Tongue (tissue), 2 donors: ENCODE results near the gene RAB1B. TPM values are rescaled to one million over a fixed set of nuclear protein-coding genes. Genes with fewer than 3 reads are reported as not detected.
A peak's percentile ranks its signal among the peaks of the same experiment; 100 is the strongest.

Experiments used
- DNase-seq: peaks from one replicate; pipeline ENCODE4 v3.0.0-alpha.2; 2015
- total RNA-seq: library from RNA; depleted of rRNA; stranded (reverse); fragments of >200 nt; gene quantifications from one replicate; pipeline ENCODE4 v1.2.3, GENCODE V29; 2014

Gene RAB1B
- total RNA-seq, 1 donor from 2014 or later, result 62.2 TPM

GRCh38 chr11:66284526-66285078 is 16.2 kb downstream of the RAB1B start:
- no peak for DNase-seq

DNA sequence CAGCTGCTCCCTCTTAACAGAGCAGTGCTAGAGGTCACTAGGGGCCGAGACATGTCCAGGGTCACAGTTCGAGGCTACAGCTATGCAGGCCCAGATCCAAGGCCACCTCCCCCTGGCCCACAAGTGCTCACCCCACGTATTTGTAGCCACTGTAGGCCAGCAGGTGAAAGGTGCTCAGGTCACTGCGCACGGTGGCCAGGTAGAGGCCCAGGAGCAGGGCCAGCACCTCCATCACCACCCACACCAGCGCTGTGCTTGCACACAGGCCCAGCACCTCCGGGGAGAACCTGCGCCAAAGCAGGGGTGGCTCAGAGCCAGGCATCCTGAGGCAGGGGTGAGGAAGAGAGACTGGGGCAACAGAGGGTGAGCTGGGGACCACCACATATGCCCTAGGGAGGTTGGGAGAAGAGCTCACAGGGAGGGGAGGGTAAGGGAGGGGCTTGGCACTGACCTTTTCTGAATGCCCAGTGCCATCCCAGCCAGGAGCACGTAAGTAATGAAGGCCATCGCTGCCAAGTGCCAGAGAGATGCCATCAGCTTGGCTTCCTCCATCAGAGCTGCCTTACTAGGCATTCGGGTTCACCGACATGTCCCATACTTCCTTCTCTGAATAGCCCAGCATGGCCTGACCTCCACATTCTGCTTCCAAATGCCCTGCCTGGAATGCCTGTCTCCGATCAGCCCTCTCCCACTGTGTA is 17.0 kb downstream of the RAB1B start:
- DNase-seq, result no peak

DNA sequence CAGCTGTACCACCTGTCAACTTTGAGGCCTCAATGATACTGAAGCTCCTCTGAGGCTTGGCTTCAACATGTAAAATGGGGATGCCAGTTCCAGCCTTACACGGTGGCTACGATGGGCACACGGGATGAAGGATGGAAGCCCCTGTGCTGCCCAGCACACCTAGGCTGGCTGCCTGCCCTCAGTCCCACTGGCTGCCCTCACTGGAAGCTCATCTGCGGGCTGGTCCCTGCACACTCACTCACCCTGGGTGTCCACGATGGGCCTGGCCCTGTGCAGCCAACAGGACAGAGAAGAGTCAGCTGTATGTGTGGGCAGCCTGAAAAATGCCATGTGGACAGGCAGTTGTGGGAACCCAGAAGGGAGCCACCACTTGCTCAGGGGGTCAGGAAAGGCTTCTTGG is 18.3 kb downstream of the RAB1B start:
- DNase-seq, result no peak

- no peak for DNase-seq
These were observed 18.9 kb downstream of the RAB1B start for GRCh38 chr11:66287211-66287888.

- no peak for DNase-seq
These were observed 19.6 kb downstream of the RAB1B start for GRCh38 chr11:66287889-66288670.

- peak; percentile 100 for DNase-seq
These were observed 20.5 kb downstream of the RAB1B start, which contains the start of gene YIF1A for GRCh38 chr11:66288671-66289547. TSS of gene YIF1A (minus strand) at chr11:66289143. CDS start at chr11:66288985, 158 bp downstream.

DNA sequence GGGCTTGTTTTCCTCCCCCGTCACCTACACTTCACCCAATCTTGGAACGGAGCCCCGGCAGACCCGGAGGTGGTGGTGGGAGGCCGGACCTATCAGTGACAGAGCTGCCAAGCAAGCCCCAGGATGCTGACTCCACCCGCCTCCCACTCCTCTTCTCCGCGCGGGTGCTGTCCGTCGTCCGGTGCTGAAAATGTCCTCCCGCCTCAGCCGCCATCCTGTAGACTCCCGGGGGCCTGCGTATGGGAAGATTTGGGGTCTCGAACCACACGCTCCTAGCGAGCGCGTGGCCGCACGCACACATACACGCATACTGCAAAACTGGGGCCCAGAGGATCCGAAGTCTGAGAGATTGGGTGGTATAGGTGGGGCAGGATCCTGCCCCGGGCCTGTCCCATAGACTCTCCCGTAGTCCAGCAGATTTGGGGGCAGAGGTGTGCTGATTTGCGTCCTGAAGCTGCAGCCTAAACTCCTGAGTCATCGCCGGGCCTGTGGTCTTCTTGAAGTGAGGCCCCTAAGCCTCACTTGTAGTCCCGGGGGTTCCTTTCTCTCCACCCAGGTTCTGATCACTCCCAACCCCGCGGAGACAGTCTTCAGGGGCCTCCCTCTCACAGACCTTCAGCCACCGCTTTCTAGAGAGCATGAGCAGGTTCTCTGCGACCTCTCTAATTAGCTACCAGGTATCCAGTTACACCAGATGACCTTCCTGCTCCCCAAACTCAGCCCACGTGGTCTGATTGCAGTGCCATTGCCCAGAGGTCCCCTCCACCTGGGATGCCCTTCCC is 21.3 kb downstream of the RAB1B start:
- peak; percentile 92 for DNase-seq

DNA sequence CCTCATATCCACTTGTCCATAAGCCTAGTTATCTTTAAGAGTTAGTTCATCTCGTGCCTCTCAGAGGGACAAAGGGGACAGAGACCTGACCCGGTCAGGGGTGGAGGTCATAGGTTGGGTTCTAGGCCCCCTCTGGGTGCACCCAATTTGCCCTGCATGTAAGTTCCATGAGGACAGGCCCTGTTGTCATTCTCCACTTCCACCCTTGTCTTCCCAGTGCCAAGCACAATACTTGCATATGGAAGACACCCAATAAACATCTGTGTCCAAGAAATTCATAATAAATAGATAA is 21.8 kb downstream of the RAB1B start:
- DNase-seq, result no peak

DNA sequence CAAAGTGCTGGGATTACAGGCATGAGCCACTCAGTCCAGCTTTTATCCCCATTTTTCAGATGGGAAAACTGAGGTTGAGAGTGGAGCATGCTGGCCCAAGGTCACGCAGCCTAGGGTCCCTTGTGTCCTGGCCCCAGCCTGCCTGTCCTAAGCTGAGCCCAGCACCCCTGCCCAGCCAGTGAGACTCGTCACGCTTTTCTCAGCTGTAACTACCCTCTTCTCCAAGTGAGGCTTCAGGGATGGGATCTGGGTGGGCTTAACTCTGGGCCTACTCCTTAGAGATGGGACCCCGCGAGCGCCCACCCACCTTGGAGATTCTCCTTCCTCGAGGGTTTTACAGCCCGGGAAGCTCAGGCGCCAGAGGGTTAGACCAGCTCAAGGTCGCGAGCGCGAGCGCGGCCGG is 22.9 kb downstream of the RAB1B start:
- no peak for DNase-seq

DNA sequence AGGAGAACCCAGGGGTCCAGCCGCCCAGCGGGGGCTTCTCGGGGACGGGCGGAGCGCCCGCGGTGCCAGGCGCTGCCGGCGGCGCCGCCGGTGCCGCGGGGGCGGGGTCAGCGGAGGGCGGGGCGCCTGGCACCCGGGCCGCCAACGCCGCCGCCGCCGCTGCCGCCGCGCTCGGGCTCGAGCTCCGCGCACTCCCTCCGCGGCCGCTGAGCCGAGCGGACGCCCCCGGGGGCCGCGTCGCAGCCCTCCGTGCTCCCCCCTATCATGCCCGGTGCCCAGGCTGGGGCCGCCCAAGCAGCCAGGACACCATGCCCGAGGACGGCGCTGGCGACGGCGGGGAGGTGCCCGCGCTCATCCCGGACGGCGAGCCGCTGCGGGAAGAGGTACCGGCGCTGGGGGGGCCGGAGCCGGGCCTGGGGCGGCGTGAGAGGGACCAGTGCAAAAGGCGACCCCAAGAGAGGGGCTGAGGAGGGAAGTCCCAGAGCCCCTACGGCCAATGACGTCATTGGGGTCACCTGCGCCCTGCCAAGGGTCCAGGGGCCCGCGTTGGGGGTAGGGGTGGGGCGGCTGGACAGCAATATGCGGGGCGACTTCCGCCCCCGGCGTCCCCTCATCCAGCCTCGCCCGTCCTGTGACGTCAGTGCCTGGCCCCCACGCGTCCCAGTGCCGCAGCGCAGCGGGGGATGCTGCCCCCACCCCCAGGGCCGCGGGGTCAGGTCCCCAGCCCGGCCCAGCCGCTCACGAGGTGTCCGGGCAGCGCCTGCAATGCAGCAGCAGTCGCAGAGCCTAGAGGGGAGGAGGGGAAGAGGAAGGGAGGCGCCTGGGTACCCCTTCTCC is 23.5 kb downstream of the RAB1B start, which contains the start of gene TMEM151A:
Gene TMEM151A, plus strand, starts transcription at position 189 of the 837 bp plus-strand sequence. Its CDS starts 120 bp downstream, at position 309.
- no peak for DNase-seq

- no peak for DNase-seq
These were observed 24.3 kb downstream of the RAB1B start for GRCh38 chr11:66292543-66293332.

DNA sequence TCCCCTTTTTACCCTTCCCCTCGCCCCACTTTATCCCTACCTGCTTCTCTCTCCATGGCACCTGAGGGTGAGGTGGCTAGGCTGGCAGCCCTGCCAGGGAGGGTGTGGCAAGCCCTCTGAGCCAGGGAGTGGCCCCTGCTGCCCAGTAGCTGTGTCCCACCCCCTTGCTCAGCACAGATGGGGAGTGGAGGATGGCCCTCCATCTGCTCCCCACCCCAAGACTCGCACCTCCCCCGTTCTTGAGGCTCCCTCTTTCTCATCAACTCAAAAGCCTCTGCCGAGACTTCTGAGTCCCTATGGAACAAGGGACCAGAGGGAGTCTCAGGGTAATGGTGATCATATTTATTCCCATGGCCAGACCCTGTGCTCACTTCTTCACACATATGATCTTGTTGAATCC is 24.9 kb downstream of the RAB1B start:
- no peak for DNase-seq

GRCh38 chr11:66293777-66294625 is 25.6 kb downstream of the RAB1B start:
- DNase-seq, result no peak

DNA sequence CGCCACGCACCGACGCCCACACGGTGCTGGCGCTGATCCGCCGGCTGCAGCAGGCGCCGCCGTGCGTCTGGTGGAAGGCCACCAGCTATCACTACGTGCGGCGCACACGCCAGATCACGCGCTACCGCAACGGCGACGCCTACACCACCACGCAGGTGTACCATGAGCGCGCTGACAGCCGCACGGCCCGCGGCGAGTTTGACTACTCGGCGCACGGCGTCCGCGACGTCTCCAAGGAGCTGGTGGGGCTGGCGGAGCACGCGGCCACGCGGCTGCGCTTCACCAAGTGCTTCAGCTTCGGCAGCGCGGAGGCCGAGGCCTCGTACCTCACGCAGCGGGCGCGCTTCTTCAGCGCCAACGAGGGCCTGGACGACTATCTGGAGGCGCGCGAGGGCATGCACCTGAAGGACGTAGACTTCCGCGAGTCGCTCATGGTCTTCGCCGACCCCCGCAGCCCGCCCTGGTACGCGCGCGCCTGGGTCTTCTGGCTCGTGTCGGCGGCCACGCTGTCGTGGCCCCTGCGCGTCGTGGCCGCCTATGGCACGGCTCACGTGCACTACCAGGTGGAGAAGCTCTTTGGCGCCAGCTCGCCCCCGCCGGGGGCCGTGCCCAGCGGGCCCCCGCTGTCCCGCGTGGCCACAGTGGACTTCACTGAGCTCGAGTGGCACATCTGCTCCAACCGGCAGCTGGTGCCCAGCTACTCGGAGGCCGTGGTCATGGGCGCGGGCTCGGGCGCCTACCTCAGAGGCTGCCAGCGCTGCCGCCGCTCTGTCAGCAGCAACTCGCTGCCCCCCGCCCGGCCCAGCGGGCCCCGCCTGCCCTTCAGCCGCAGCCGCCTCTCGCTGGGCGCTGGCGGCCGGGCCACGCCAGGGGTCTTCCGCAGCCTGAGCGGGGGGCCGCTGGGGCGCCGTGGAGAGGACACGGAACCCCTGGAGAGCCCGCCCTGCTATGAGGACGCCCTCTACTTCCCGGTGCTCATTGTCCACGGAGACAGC is 26.5 kb downstream of the RAB1B start:
- DNase-seq, result no peak

DNA sequence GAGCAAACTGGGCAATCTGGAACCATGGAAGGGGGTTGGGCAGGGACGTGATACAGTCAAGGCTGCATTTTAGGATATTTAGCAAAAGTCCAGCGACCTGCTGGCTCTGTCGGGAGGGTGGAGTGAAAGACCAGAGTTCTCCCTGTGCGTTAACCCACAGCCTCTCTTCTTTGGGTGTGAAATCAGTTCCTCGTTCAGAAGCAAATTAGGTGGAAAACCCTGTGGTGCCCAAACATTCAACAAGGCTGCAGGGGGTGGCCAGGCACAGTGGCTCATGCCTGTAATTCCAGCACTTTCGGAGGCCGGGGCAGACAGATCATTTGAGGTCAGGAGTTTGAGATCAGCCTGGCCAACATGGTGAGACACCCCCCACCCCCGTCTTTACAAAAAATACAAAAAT is 29.2 kb downstream of the RAB1B start:
- no peak for DNase-seq

GRCh38 chr11:66299186-66299585 is 30.7 kb downstream of the RAB1B start:
- DNase-seq, result no peak

DNA sequence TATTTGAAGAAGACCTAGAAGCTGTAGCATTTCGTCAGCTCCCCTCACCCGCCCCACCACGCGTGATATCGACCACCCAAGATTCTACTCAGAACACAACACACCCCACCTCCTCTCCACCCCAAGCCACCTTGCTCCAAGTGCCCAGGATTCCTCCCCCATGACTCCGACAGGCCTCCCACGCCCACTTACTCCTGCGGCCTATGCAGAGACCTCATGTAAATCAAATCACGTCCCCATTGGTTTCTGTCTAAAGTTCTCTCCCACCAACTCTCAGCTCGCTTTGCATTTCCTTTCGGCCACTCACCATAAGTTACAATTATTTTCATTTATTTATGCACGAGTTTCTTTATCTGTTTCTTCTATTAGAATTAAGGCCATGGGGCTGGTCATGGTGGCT is 34.2 kb downstream of the RAB1B start:
- no peak for DNase-seq
